SK-N-SH treated with all-trans-retinoic acid at 6 μM for 48 hours (cell line): ENCODE data around the gene ELFN2.

Source experiments
- ATAC-seq: fragments of 200-7000 bp; cut with Tn5 transposase; 3 replicates; pipeline ENCODE4 v1.9.1; 2020; ENCODE audit warnings: mild to moderate bottlenecking, moderate library complexity
- BACH2 ChIP-seq: fragments of 250-450 bp; sonication (Bioruptor Pico); IDR thresholded peaks from 2 replicates; pipeline ENCODE4 v1.9.0; 2021; ENCODE audit warnings: mild to moderate bottlenecking, borderline replicate concordance
- CREB5 ChIP-seq: fragments of 250-450 bp; sonication (Bioruptor Pico); IDR thresholded peaks from 2 replicates; pipeline ENCODE4 v1.5.1; 2020; ENCODE audit warnings: low read depth, mild to moderate bottlenecking, moderate library complexity
- CSDC2 ChIP-seq: fragments of 250-450 bp; sonication (Bioruptor Pico); IDR thresholded peaks from 2 replicates; pipeline ENCODE4 v1.5.0; 2020; ENCODE audit warnings: mild to moderate bottlenecking, moderate library complexity
- ESRRG ChIP-seq: fragments of 250-450 bp; sonication (Bioruptor Pico); IDR thresholded peaks from 2 replicates; pipeline ENCODE4 v1.6.1; 2021; ENCODE audit warnings: mild to moderate bottlenecking
- GLIS3 ChIP-seq: fragments of 250-450 bp; sonication (Bioruptor Pico); IDR thresholded peaks from 2 replicates; pipeline ENCODE4 v1.5.0; 2020; ENCODE audit warnings: mild to moderate bottlenecking, moderate library complexity
- ISL1 ChIP-seq: fragments of 250-450 bp; sonication (Bioruptor Pico); IDR thresholded peaks from 2 replicates; pipeline ENCODE4 v2.1.2; 2022; ENCODE audit warnings: mild to moderate bottlenecking, moderate library complexity
- OSR1 ChIP-seq: fragments of 250-450 bp; sonication (Bioruptor Pico); IDR thresholded peaks from 2 replicates; pipeline ENCODE4 v1.8.0; 2022; ENCODE audit warnings: moderate library complexity, mild to moderate bottlenecking, inconsistent platforms
- PPARA ChIP-seq: fragments of 250-450 bp; sonication (Bioruptor Pico); IDR thresholded peaks from 2 replicates; pipeline ENCODE4 v1.5.0; 2020; ENCODE audit warnings: mild to moderate bottlenecking, borderline replicate concordance
- RARB ChIP-seq: fragments of 250-450 bp; sonication (Bioruptor Pico); IDR thresholded peaks from 2 replicates; pipeline ENCODE4 v1.8.0; 2021; ENCODE audit warnings: mild to moderate bottlenecking, moderate library complexity
- SNAI2 ChIP-seq: fragments of 250-450 bp; sonication (Bioruptor Pico); IDR thresholded peaks from 2 replicates; pipeline ENCODE4 v1.5.0; 2020; ENCODE audit warnings: mild to moderate bottlenecking, moderate library complexity
- TOX ChIP-seq: fragments of 250-450 bp; sonication (Bioruptor Pico); IDR thresholded peaks from 2 replicates; pipeline ENCODE4 v1.8.0; 2021; ENCODE audit warnings: mild to moderate bottlenecking, moderate library complexity, borderline replicate concordance
- TSHZ2 ChIP-seq: fragments of 250-450 bp; sonication (Bioruptor Pico); IDR thresholded peaks from 2 replicates; pipeline ENCODE4 v1.5.0; 2020; ENCODE audit warnings: mild to moderate bottlenecking, moderate library complexity
- ZC3H10 ChIP-seq: fragments of 250-450 bp; sonication (Bioruptor Pico); IDR thresholded peaks from 2 replicates; pipeline ENCODE4 v1.5.1; 2021; ENCODE audit warnings: mild to moderate bottlenecking, moderate library complexity
- ZFP3 ChIP-seq: fragments of 250-450 bp; sonication (Bioruptor Pico); IDR thresholded peaks from 2 replicates; pipeline ENCODE4 v1.5.0; 2020; ENCODE audit warnings: mild to moderate bottlenecking, moderate library complexity
- ZNF565 ChIP-seq: fragments of 450-650 bp; formaldehyde crosslinking; conservative IDR thresholded peaks from 2 replicates; pipeline ENCODE4 v1.5.0; 2020; ENCODE audit warnings: low read depth, mild to moderate bottlenecking, moderate library complexity
- ZNF70 ChIP-seq: fragments of 450-650 bp; formaldehyde crosslinking; IDR thresholded peaks from 2 replicates; pipeline ENCODE4 v1.5.0; 2020; ENCODE audit warnings: mild to moderate bottlenecking, moderate library complexity
- ZNF8 ChIP-seq: fragments of 450-650 bp; formaldehyde crosslinking; IDR thresholded peaks from 2 replicates; pipeline ENCODE4 v1.5.0; 2020; ENCODE audit warnings: mild to moderate bottlenecking, moderate library complexity
- TF ChIP-seq, protein P1 (sequence below): fragments of 250-450 bp; sonication (Bioruptor Pico); IDR thresholded peaks from 2 replicates; pipeline ENCODE4 v1.5.1; 2021; ENCODE audit warnings: mild to moderate bottlenecking, moderate library complexity
- TF ChIP-seq, protein P2 (sequence below): fragments of 250-450 bp; sonication (Bioruptor Pico); IDR thresholded peaks from 2 replicates; pipeline ENCODE4 v1.8.0; 2020; ENCODE audit warnings: mild to moderate bottlenecking, moderate library complexity, borderline replicate concordance
- TF ChIP-seq, protein P3 (sequence below): fragments of 250-450 bp; sonication (Bioruptor Pico); IDR thresholded peaks from 2 replicates; pipeline ENCODE4 v1.8.0; 2021; ENCODE audit warnings: low read depth, mild to moderate bottlenecking, moderate library complexity, borderline replicate concordance

The ELFN2 gene

DNA sequence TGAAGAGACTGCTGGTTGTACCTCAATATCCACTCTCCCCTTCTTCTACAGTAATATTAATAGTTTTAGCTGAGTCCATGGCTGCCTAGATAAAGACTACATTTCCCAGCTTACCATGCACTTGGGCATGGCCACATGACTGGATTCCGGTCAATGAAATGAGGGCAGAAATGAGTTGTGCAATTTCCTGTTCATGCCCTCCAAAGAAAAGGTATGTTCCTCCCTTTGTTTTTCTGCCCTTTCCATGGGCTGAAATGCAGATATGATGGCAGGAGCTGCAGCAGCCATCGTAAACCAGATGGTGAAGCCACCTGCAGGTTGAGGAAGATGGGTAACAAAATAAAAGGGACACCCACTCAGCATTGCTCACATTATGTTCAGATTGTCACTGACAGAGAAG is 15.3 kb upstream of the ELFN2 start:
- TF ChIP-seq ZFP3 (CRISPR knock-in tag) (no peak), OSR1 (CRISPR knock-in tag) (no peak), RARB (CRISPR knock-in tag) (no peak), ISL1 (CRISPR knock-in tag) (no peak), GLIS3 (CRISPR knock-in tag) (no peak), PPARA (no peak), CSDC2 (CRISPR knock-in tag) (no peak), TOX (CRISPR knock-in tag) (no peak), ZC3H10 (no peak), ZNF565 (CRISPR knock-in tag) (no peak), SNAI2 (CRISPR knock-in tag) (no peak)
- TF ChIP-seq, protein P1, sequence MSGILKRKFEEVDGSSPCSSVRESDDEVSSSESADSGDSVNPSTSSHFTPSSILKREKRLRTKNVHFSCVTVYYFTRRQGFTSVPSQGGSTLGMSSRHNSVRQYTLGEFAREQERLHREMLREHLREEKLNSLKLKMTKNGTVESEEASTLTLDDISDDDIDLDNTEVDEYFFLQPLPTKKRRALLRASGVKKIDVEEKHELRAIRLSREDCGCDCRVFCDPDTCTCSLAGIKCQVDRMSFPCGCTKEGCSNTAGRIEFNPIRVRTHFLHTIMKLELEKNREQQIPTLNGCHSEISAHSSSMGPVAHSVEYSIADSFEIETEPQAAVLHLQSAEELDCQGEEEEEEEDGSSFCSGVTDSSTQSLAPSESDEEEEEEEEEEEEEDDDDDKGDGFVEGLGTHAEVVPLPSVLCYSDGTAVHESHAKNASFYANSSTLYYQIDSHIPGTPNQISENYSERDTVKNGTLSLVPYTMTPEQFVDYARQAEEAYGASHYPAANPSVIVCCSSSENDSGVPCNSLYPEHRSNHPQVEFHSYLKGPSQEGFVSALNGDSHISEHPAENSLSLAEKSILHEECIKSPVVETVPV (CRISPR knock-in tag) = no peak
- TF ChIP-seq, protein P2, sequence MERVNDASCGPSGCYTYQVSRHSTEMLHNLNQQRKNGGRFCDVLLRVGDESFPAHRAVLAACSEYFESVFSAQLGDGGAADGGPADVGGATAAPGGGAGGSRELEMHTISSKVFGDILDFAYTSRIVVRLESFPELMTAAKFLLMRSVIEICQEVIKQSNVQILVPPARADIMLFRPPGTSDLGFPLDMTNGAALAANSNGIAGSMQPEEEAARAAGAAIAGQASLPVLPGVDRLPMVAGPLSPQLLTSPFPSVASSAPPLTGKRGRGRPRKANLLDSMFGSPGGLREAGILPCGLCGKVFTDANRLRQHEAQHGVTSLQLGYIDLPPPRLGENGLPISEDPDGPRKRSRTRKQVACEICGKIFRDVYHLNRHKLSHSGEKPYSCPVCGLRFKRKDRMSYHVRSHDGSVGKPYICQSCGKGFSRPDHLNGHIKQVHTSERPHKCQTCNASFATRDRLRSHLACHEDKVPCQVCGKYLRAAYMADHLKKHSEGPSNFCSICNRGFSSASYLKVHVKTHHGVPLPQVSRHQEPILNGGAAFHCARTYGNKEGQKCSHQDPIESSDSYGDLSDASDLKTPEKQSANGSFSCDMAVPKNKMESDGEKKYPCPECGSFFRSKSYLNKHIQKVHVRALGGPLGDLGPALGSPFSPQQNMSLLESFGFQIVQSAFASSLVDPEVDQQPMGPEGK (CRISPR knock-in tag) = no peak
- peak; percentile 73 for ATAC-seq

- no peak for TF ChIP-seq ZNF8 (CRISPR knock-in tag)
- TF ChIP-seq, all 23 proteins: peak for 0
- ATAC-seq = no peak
Observed at GRCh38 chr22:37442135-37442534, 14.9 kb upstream of the ELFN2 start.

GRCh38 chr22:37440875-37441274 is 13.6 kb upstream of the ELFN2 start:
- TF ChIP-seq BACH2 (CRISPR knock-in tag) = no peak
- TF ChIP-seq ISL1 (CRISPR knock-in tag) = no peak
- TF ChIP-seq ZC3H10 = no peak
- TF ChIP-seq SNAI2 (CRISPR knock-in tag) = no peak
- no peak for TF ChIP-seq GLIS3 (CRISPR knock-in tag)
- TF ChIP-seq OSR1 (CRISPR knock-in tag) = no peak
- TF ChIP-seq ZNF70 (CRISPR knock-in tag) = no peak
- no peak for TF ChIP-seq ZNF565 (CRISPR knock-in tag)
- TF ChIP-seq, protein P2 (CRISPR knock-in tag) = no peak
- TF ChIP-seq, protein P3, sequence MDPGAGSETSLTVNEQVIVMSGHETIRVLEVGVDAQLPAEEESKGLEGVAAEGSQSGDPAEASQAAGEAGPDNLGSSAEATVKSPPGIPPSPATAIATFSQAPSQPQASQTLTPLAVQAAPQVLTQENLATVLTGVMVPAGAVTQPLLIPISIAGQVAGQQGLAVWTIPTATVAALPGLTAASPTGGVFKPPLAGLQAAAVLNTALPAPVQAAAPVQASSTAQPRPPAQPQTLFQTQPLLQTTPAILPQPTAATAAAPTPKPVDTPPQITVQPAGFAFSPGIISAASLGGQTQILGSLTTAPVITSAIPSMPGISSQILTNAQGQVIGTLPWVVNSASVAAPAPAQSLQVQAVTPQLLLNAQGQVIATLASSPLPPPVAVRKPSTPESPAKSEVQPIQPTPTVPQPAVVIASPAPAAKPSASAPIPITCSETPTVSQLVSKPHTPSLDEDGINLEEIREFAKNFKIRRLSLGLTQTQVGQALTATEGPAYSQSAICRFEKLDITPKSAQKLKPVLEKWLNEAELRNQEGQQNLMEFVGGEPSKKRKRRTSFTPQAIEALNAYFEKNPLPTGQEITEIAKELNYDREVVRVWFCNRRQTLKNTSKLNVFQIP = no peak
- TF ChIP-seq ZNF8 (CRISPR knock-in tag) = no peak
- no peak for TF ChIP-seq CSDC2 (CRISPR knock-in tag)
- no peak for TF ChIP-seq ESRRG (CRISPR knock-in tag)
- TF ChIP-seq, protein P1 (CRISPR knock-in tag) = no peak
- ATAC-seq = no peak

- no peak for ATAC-seq
- TF ChIP-seq TSHZ2 (CRISPR knock-in tag) = no peak
- no peak for TF ChIP-seq PPARA
- TF ChIP-seq CREB5 = no peak
- no peak for TF ChIP-seq ESRRG (CRISPR knock-in tag)
- TF ChIP-seq ZC3H10 = no peak
Observed at GRCh38 chr22:37439347-37439746, 12.1 kb upstream of the ELFN2 start.
